ENCODE results near the gene LAMA2.

GRCh38 chr6:129104131-129104530, 221.2 kb downstream of the LAMA2 start:
- TF ChIP-seq GATA3 (IDR thresholded peaks at IDR 0.05; ENCODE audit: low read depth, low read length), result no peak
- no peak for TF ChIP-seq GATA2 (IDR thresholded peaks at IDR 0.05; ENCODE audit: low read depth, low read length)

Measured in SH-SY5Y (cell line).